Keratinocyte (primary cell): ENCODE measurements around the gene CTSS. TPM values are rescaled to one million over a fixed set of nuclear protein-coding genes. Genes with fewer than 3 reads are reported as not detected.

Experiments
- DNase-seq: peaks from one replicate; pipeline ENCODE4 v3.0.0-alpha.2; 2011; ENCODE audit warnings: low read depth, missing footprints, low spot score
- FAIRE-seq: peaks from 2 replicates; lab custom pipeline; 2011; peaks lifted over from hg19 to GRCh38; lab: Jason Lieb, UNC
- H2AFZ ChIP-seq: 2 replicates; pipeline ENCODE4 v1.6.0; 2012; ENCODE audit warnings: low read length, control low read depth, inconsistent platforms; ENCODE audit not compliant: control insufficient read depth
- H3K27ac ChIP-seq: 2 replicates; pipeline ENCODE4 v1.5.1; 2011; ENCODE audit warnings: low read length; ENCODE audit not compliant: control insufficient read depth, insufficient read depth
- H3K27me3 ChIP-seq: 3 replicates; pipeline ENCODE4 v1.6.0; 2011; ENCODE audit warnings: low read length; ENCODE audit not compliant: control insufficient read depth, insufficient read depth; ENCODE audit errors: extremely low read depth
- H3K36me3 ChIP-seq, 2 experiments: 2 replicates in 1 of 2; 3 replicates in 1 of 2; pipeline ENCODE4 v1.5.1; 2011; ENCODE audit warnings: low read length in 2 of 2, mild to moderate bottlenecking in 1 of 2; ENCODE audit not compliant: control insufficient read depth in 2 of 2, insufficient read depth in 2 of 2; ENCODE audit errors: extremely low read depth in 1 of 2
- H3K4me1 ChIP-seq: 3 replicates; pipeline ENCODE4 v1.5.1; 2011; ENCODE audit warnings: low read length; ENCODE audit not compliant: control insufficient read depth, insufficient read depth; ENCODE audit errors: extremely low read depth
- H3K4me2 ChIP-seq: 3 replicates; pipeline ENCODE4 v1.6.0; 2011; ENCODE audit warnings: low read depth, low read length; ENCODE audit not compliant: control insufficient read depth, insufficient read depth; ENCODE audit errors: extremely low read depth
- H3K4me3 ChIP-seq, 3 experiments: fragments of 200-600 bp in 1 of 3; sonication (generic) in 1 of 3; 2 replicates in 2 of 3; 3 replicates in 1 of 3; pipeline ENCODE4 v1.5.1; 2011 to 2016; ENCODE audit warnings: low read length in 3 of 3, mild to moderate bottlenecking in 3 of 3, control low read depth in 2 of 3, inconsistent platforms in 1 of 3, low read depth in 1 of 3, mixed read lengths in 1 of 3, mixed run types in 1 of 3, moderate library complexity in 1 of 3; ENCODE audit not compliant: control insufficient read depth in 2 of 3, insufficient read depth in 2 of 3; ENCODE audit errors: extremely low read depth in 1 of 3
- H3K79me2 ChIP-seq: 2 replicates; pipeline ENCODE4 v1.6.0; 2012; ENCODE audit warnings: low read length; ENCODE audit not compliant: control insufficient read depth, insufficient read depth
- H3K9ac ChIP-seq: 3 replicates; pipeline ENCODE4 v1.6.0; 2011; ENCODE audit warnings: low read length; ENCODE audit not compliant: control insufficient read depth, insufficient read depth; ENCODE audit errors: extremely low read depth
- H3K9me1 ChIP-seq: 3 replicates; pipeline ENCODE4 v1.6.0; 2011; ENCODE audit warnings: low read length; ENCODE audit not compliant: control insufficient read depth, insufficient read depth; ENCODE audit errors: extremely low read depth
- H3K9me3 ChIP-seq: 2 replicates; pipeline ENCODE4 v1.5.1; 2012; ENCODE audit warnings: low read depth, low read length; ENCODE audit not compliant: control insufficient read depth
- H4K20me1 ChIP-seq: 3 replicates; pipeline ENCODE4 v1.6.0; 2011; ENCODE audit warnings: low read length; ENCODE audit not compliant: control insufficient read depth, insufficient read depth; ENCODE audit errors: extremely low read depth
- CTCF ChIP-seq, 3 experiments: IDR thresholded peaks in 1 of 3; conservative IDR thresholded peaks in 1 of 3; optimal IDR thresholded peaks in 1 of 3; 2 replicates in 2 of 3; 3 replicates in 1 of 3; pipeline versions ENCODE3 to v1.5.1; 2011; ENCODE audit warnings: low read length in 3 of 3, mild to moderate bottlenecking in 3 of 3, moderate library complexity in 2 of 3, control low read depth in 1 of 3, inconsistent platforms in 1 of 3; ENCODE audit not compliant: insufficient read depth in 2 of 3; ENCODE audit errors: extremely low read depth in 1 of 3
- EZH2 ChIP-seq: IDR thresholded peaks from one replicate; pipeline ENCODE4 v1.6.1; 2012; ENCODE audit warnings: inconsistent platforms, mild to moderate bottlenecking, low read length, moderate library complexity
- dilution Hi-C: fragments of 300-500 bp; cut with MboI; formaldehyde crosslinking; loops from one replicate; pipeline ENCODE4 v1.7.0; 2020; ENCODE audit warnings: low sequenced_read_pairs; ENCODE audit not compliant: extremely low pct_ligation_motif_present
- polyA plus RNA-seq, 5 experiments: library from polyadenylated mRNA; depleted of rRNA in 3 of 5; stranded (reverse) in 3 of 5; stranded (forward) in 1 of 5; unstranded in 1 of 5; fragments of >200 nt; gene quantifications; 1 replicate in 1 of 5; 2 replicates in 3 of 5; 3 replicates in 1 of 5; pipeline versions ENCODE4 v1.2.1 to v1.2.3, GENCODE V29; 2011 to 2012; ENCODE audit warnings: missing spikeins in 2 of 5, low read depth in 1 of 5, low replicate concordance in 1 of 5

The CTSS gene
- polyA plus RNA-seq, 1 donor (not counting 4 experiments of a cell fraction or from before 2014, with no cell fraction given): 1.4 TPM

DNA sequence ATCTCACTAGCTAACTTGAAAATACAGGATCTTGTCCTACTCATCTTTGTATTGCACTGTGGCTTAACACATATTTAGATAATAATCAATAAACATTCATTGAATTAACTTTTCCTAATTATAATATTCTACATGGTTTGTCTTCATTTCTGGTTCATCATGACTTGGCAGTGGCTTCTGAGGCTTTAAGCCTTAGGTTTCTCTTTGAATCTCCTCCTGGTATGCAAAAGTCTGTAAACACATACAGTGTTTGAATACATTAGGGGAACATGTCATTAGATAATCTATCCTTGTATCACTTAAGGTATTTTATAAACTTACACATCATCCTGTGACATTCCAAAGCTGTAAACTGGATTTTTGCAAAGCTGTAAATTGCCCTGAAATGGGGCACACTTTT is 21.9 kb upstream of the CTSS start:
- Histone ChIP-seq H3K36me3 (no peaks in the 10 kb centered on the region), H3K27ac (no peak overlapping the region), H3K9me1 (no peaks in the 10 kb centered on the region), H3K4me2 (peak overlapping the region; percentile 8), H3K27me3 (no peaks in the 10 kb centered on the region), H3K4me3 (no peak overlapping the region), H3K9me3 (no peaks in the 10 kb centered on the region), H3K9ac (no peak overlapping the region), H4K20me1 (no peaks in the 10 kb centered on the region), H3K79me2 (no peaks in the 10 kb centered on the region), H3K4me1 (peaks cover 5% of the 10 kb centered on the region), H2AFZ (no peak overlapping the region)
- no peak for DNase-seq
- no peak for FAIRE-seq
- dilution Hi-C loops: no loop called here
- TF ChIP-seq EZH2 (no peak), CTCF (optimal IDR thresholded peaks at IDR 0.05 in 1 of 3, IDR thresholded peaks at IDR 0.05 in 1 of 3, conservative IDR thresholded peaks at IDR 0.05 in 1 of 3; ENCODE audit: extremely low read depth in 1 of 3, insufficient read depth in 2 of 3, low read length in 3 of 3) (no peak)

- Histone ChIP-seq H3K9ac (no peak overlapping the region), H3K27ac (no peak overlapping the region), H2AFZ (no peak overlapping the region), H3K9me3 (no peaks in the 10 kb centered on the region), H3K27me3 (no peaks in the 10 kb centered on the region), H3K4me1 (peaks cover 5% of the 10 kb centered on the region), H4K20me1 (no peaks in the 10 kb centered on the region), H3K79me2 (no peaks in the 10 kb centered on the region), H3K36me3 (no peaks in the 10 kb centered on the region), H3K4me2 (no peak overlapping the region), H3K4me3 (no peak overlapping the region), H3K9me1 (no peaks in the 10 kb centered on the region)
- dilution Hi-C loops: no loop called here
- TF ChIP-seq CTCF (optimal IDR thresholded peaks at IDR 0.05 in 1 of 3, IDR thresholded peaks at IDR 0.05 in 1 of 3, conservative IDR thresholded peaks at IDR 0.05 in 1 of 3; ENCODE audit: extremely low read depth in 1 of 3, insufficient read depth in 2 of 3, low read length in 3 of 3) (no peak), EZH2 (no peak)
- FAIRE-seq (no peak), DNase-seq (no peak)
Measured at GRCh38 chr1:150780510-150780909, 14.9 kb upstream of the CTSS start.
